NK-92 (cell line): ENCODE measurements around the gene ARHGAP44.
A peak's percentile ranks its signal among the peaks of the same experiment; 100 is the strongest.

Experiments used
- DNase-seq: peaks from one replicate; lab custom pipeline; 2025; ENCODE audit not compliant: unreplicated experiment; lab: John Stamatoyannopoulos, UW

Gene ARHGAP44

GRCh38 chr17:13016881-13017654 lies 227.8 kb downstream of the ARHGAP44 start:
- DNase-seq: no peak

GRCh38 chr17:13017655-13018459 lies 228.6 kb downstream of the ARHGAP44 start, which contains the start of gene ELAC2:
ELAC2 (minus strand) TSS chr17:13018027; CDS start chr17:13017947, 80 bp downstream.
- DNase-seq: peak; percentile 73

- no peak for DNase-seq
Measured at GRCh38 chr17:13024016-13024415, 234.7 kb downstream of the ARHGAP44 start.

GRCh38 chr17:13024526-13025257 lies 235.4 kb downstream of the ARHGAP44 start:
- DNase-seq: no peak

- DNase-seq: no peak
Measured at GRCh38 chr17:13025258-13025627, 235.9 kb downstream of the ARHGAP44 start.

- DNase-seq: no peak
Measured at GRCh38 chr17:13025687-13026086, 236.4 kb downstream of the ARHGAP44 start.

- no peak for DNase-seq
Measured at GRCh38 chr17:13027246-13027645, 237.9 kb downstream of the ARHGAP44 start.

- DNase-seq: no peak
Measured at GRCh38 chr17:13029340-13029739, 240.0 kb downstream of the ARHGAP44 start.

GRCh38 chr17:13030056-13030455 lies 240.8 kb downstream of the ARHGAP44 start:
- DNase-seq: no peak

- no peak for DNase-seq
Measured at GRCh38 chr17:13030459-13031300, 241.4 kb downstream of the ARHGAP44 start.

- DNase-seq: no peak
Measured at GRCh38 chr17:13031718-13032350, 242.5 kb downstream of the ARHGAP44 start.

- no peak for DNase-seq
Measured at GRCh38 chr17:13035420-13035819, 246.1 kb downstream of the ARHGAP44 start.

- no peak for DNase-seq
Measured at GRCh38 chr17:13036751-13037150, 247.5 kb downstream of the ARHGAP44 start.

GRCh38 chr17:13038931-13039665 lies 249.8 kb downstream of the ARHGAP44 start:
- no peak for DNase-seq
